H1 (cell line): ENCODE measurements around the gene DMRT1. TPM values are rescaled to one million over a fixed set of nuclear protein-coding genes. Genes with fewer than 3 reads are reported as not detected.

Experiments
- CTCF ChIA-PET: fragments of 300-600 bp; sonication (Branson Sonifier 250); formaldehyde crosslinking; loops from one replicate; lab custom pipeline; 2021; ENCODE audit not compliant: partially characterized antibody; lab: Charles Lee
- POLR2A ChIA-PET: fragments of 300-600 bp; sonication (Branson Sonifier 250); formaldehyde crosslinking; loops from one replicate; lab custom pipeline; 2021; ENCODE audit warnings: inconsistent platforms; ENCODE audit not compliant: partially characterized antibody; lab: Charles Lee
- DNase-seq, 2 experiments: peaks; one replicate each; pipeline versions ENCODE4 v3.0.0 to v3.0.0-alpha.2; 2010 to 2022; ENCODE audit warnings: low spot score in 2 of 2, low read depth in 1 of 2, mixed read lengths in 1 of 2
- FAIRE-seq: peaks from 2 replicates; lab custom pipeline; 2011; peaks lifted over from hg19 to GRCh38; lab: Jason Lieb, UNC
- H2AFZ ChIP-seq: 2 replicates; pipeline ENCODE4 v1.8.1; 2012; ENCODE audit warnings: low read length, inconsistent platforms
- H2AK5ac ChIP-seq: 2 replicates; pipeline ENCODE4 v1.6.1; 2013; ENCODE audit warnings: low read depth, low read length
- H2BK120ac ChIP-seq: replicated peaks from 2 replicates; pipeline ENCODE3; 2013; ENCODE audit warnings: low read depth, low read length, inconsistent platforms
- H2BK12ac ChIP-seq: 2 replicates; pipeline ENCODE4 v1.6.1; 2013; ENCODE audit warnings: low read depth, low read length
- H2BK15ac ChIP-seq: 2 replicates; pipeline ENCODE4 v1.6.1; 2013; ENCODE audit warnings: low read length
- H2BK20ac ChIP-seq: 2 replicates; pipeline ENCODE4 v1.6.1; 2013; ENCODE audit warnings: low read length
- H2BK5ac ChIP-seq: 2 replicates; pipeline ENCODE4 v1.6.1; 2013; ENCODE audit warnings: low read depth, low read length
- H3K14ac ChIP-seq: 2 replicates; pipeline ENCODE4 v1.6.1; 2013; ENCODE audit warnings: inconsistent platforms; ENCODE audit not compliant: insufficient read length
- H3K18ac ChIP-seq: 2 replicates; pipeline ENCODE4 v1.6.1; 2013; ENCODE audit warnings: low read length; ENCODE audit errors: extremely low read depth
- H3K23ac ChIP-seq: 2 replicates; pipeline ENCODE4 v1.6.1; 2013; ENCODE audit warnings: inconsistent platforms; ENCODE audit not compliant: insufficient read length
- H3K23me2 ChIP-seq: 2 replicates; pipeline ENCODE4 v1.6.1; 2013; ENCODE audit warnings: low read depth, low read length
- H3K27ac ChIP-seq: 2 replicates; pipeline ENCODE4 v1.6.1; 2011; ENCODE audit warnings: low read depth, low read length, inconsistent platforms
- H3K27me3 ChIP-seq, 4 experiments: replicated peaks in 1 of 4; 1 replicate in 1 of 4; 2 replicates in 3 of 4; pipeline versions ENCODE4 v1.6.1 to v1.8.1; 2011 to 2013; ENCODE audit warnings: low read length in 3 of 4, mild to moderate bottlenecking in 3 of 4, inconsistent platforms in 2 of 4, mixed read lengths in 2 of 4, moderate library complexity in 1 of 4; ENCODE audit not compliant: control insufficient read depth in 3 of 4, insufficient read depth in 3 of 4; ENCODE audit errors: extremely low read depth in 1 of 4
- H3K36me3 ChIP-seq, 4 experiments: 2 replicates each; pipeline versions ENCODE4 v1.6.1 to v1.8.1; 2011 to 2013; ENCODE audit warnings: mild to moderate bottlenecking in 4 of 4, low read length in 3 of 4, moderate library complexity in 2 of 4, control low read depth in 1 of 4, inconsistent platforms in 1 of 4; ENCODE audit not compliant: insufficient read depth in 4 of 4, control insufficient read depth in 2 of 4
- H3K4ac ChIP-seq: replicated peaks from 2 replicates; pipeline ENCODE3; 2013; ENCODE audit warnings: low read length, low read depth, mixed read lengths, inconsistent platforms; ENCODE audit not compliant: insufficient read length
- H3K4me1 ChIP-seq, 4 experiments: replicated peaks in 1 of 4; 1 replicate in 1 of 4; 2 replicates in 3 of 4; pipeline versions ENCODE4 v1.6.1 to v1.8.1; 2011 to 2013; ENCODE audit warnings: low read length in 3 of 4, inconsistent platforms in 2 of 4, mixed read lengths in 1 of 4; ENCODE audit not compliant: insufficient read depth in 4 of 4, control insufficient read depth in 3 of 4
- H3K4me2 ChIP-seq, 2 experiments: 2 replicates each; pipeline versions ENCODE4 v1.6.1 to v1.8.1; 2011 to 2013; ENCODE audit warnings: low read depth in 2 of 2, low read length in 2 of 2, control low read depth in 1 of 2, inconsistent platforms in 1 of 2, mild to moderate bottlenecking in 1 of 2; ENCODE audit not compliant: insufficient read depth in 1 of 2
- H3K4me3 ChIP-seq, 4 experiments: fragments of 200-600, 300-600 bp in 1 of 4; sonication (generic), shearing (Covaris generic), sonication (Bioruptor Twin) in 1 of 4; 2 replicates each; pipeline versions ENCODE4 v1.5.1 to v1.8.1; 2011 to 2016; ENCODE audit warnings: low read length in 4 of 4, low read depth in 3 of 4, control low read depth in 2 of 4, inconsistent platforms in 2 of 4, mild to moderate bottlenecking in 2 of 4, mixed read lengths in 1 of 4, moderate library complexity in 1 of 4; ENCODE audit not compliant: insufficient read depth in 2 of 4; ENCODE audit errors: extremely low read depth in 1 of 4
- H3K56ac ChIP-seq: replicated peaks from 2 replicates; pipeline ENCODE3; 2013; ENCODE audit warnings: low read depth, mild to moderate bottlenecking, mixed read lengths, low read length, inconsistent platforms; ENCODE audit not compliant: insufficient read length
- H3K79me1 ChIP-seq: 2 replicates; pipeline ENCODE4 v1.6.1; 2013; ENCODE audit warnings: low read depth, low read length, control low read depth
- H3K79me2 ChIP-seq, 2 experiments: 2 replicates each; pipeline versions ENCODE4 v1.6.1 to v1.8.1; 2012 to 2013; ENCODE audit warnings: low read length in 2 of 2, mild to moderate bottlenecking in 2 of 2, inconsistent platforms in 1 of 2; ENCODE audit not compliant: insufficient read depth in 2 of 2, control insufficient read depth in 1 of 2
- H3K9ac ChIP-seq, 4 experiments: replicated peaks in 1 of 4; 1 replicate in 1 of 4; 2 replicates in 3 of 4; pipeline versions ENCODE4 v1.6.1 to v1.8.1; 2011 to 2013; ENCODE audit warnings: low read depth in 3 of 4, low read length in 3 of 4, control low read depth in 2 of 4, mild to moderate bottlenecking in 2 of 4, moderate library complexity in 2 of 4, inconsistent platforms in 1 of 4; ENCODE audit errors: extremely low read depth in 1 of 4
- H3K9me3 ChIP-seq, 2 experiments: 2 replicates each; pipeline versions ENCODE4 v1.6.1 to v1.8.1; 2012 to 2013; ENCODE audit warnings: mild to moderate bottlenecking in 2 of 2, moderate library complexity in 2 of 2, control low read depth in 1 of 2, inconsistent platforms in 1 of 2, low read depth in 1 of 2, low read length in 1 of 2, mixed read lengths in 1 of 2; ENCODE audit not compliant: insufficient read depth in 2 of 2
- H4K20me1 ChIP-seq, 2 experiments: replicated peaks in 1 of 2; 2 replicates each; pipeline versions ENCODE3 to v1.8.1; 2011 to 2013; ENCODE audit warnings: inconsistent platforms in 2 of 2, low read length in 2 of 2, mild to moderate bottlenecking in 1 of 2; ENCODE audit not compliant: insufficient read depth in 2 of 2, control insufficient read depth in 1 of 2
- H4K5ac ChIP-seq: 2 replicates; pipeline ENCODE4 v1.6.1; 2013; ENCODE audit warnings: low read length, low read depth, mixed read lengths, inconsistent platforms; ENCODE audit not compliant: insufficient read length
- H4K8ac ChIP-seq: 2 replicates; pipeline ENCODE4 v1.8.0; 2013; ENCODE audit warnings: mild to moderate bottlenecking, moderate library complexity, low read length, inconsistent platforms; ENCODE audit not compliant: insufficient read depth; ENCODE audit errors: extremely low read depth
- H4K91ac ChIP-seq: replicated peaks from 2 replicates; pipeline ENCODE3; 2013; ENCODE audit warnings: low read length, mixed read lengths, inconsistent platforms; ENCODE audit not compliant: insufficient read length
- BACH1 ChIP-seq: IDR thresholded peaks from 2 replicates; pipeline ENCODE4 v1.6.1; 2012; ENCODE audit warnings: low read length, improper control_type of control experiment
- BCL11A ChIP-seq, 2 experiments: IDR thresholded peaks; one replicate each; pipeline ENCODE4 v1.6.1; 2011; ENCODE audit warnings: low read depth in 2 of 2, low read length in 2 of 2, mild to moderate bottlenecking in 2 of 2
- CHD1 ChIP-seq: IDR thresholded peaks from 2 replicates; pipeline ENCODE4 v1.6.1; 2012; ENCODE audit warnings: low read depth, low read length, improper control_type of control experiment
- EZH2 ChIP-seq: fragments of 200-600 bp; sonication (generic); IDR thresholded peaks from 2 replicates; pipeline ENCODE4 v1.7.1; 2012; ENCODE audit warnings: low read depth, mild to moderate bottlenecking, moderate library complexity, low read length, inconsistent platforms; ENCODE audit not compliant: severe bottlenecking
- HDAC6 ChIP-seq: IDR thresholded peaks from one replicate; pipeline ENCODE4 v1.7.1; 2012; ENCODE audit warnings: low read depth, mild to moderate bottlenecking, inconsistent platforms, low read length, moderate library complexity
- KDM1A ChIP-seq: fragments of 200-600, 300-600 bp; sonication (generic); IDR thresholded peaks from 2 replicates; pipeline ENCODE4 v1.7.1; 2016; ENCODE audit warnings: mild to moderate bottlenecking, low read length, borderline replicate concordance
- MAFK ChIP-seq: IDR thresholded peaks from 2 replicates; pipeline ENCODE4 v1.6.1; 2012; ENCODE audit warnings: low read depth, mild to moderate bottlenecking, improper control_type of control experiment, low read length
- NRF1 ChIP-seq: IDR thresholded peaks from 2 replicates; pipeline ENCODE4 v1.6.1; 2011; ENCODE audit warnings: mild to moderate bottlenecking, low read depth, low read length, improper control_type of control experiment
- RNF2 ChIP-seq: fragments of 200-900, 300-1000 bp; sonication (generic); IDR thresholded peaks from 2 replicates; pipeline ENCODE4 v1.7.1; 2016; ENCODE audit warnings: borderline replicate concordance, low read depth, mild to moderate bottlenecking, antibody characterized with exemption, low read length; ENCODE audit not compliant: poor library complexity, severe bottlenecking; ENCODE audit errors: missing control alignments
- SP2 ChIP-seq: IDR thresholded peaks from 2 replicates; pipeline ENCODE4 v1.6.1; 2012; ENCODE audit warnings: mild to moderate bottlenecking, low read length, inconsistent platforms
- SUZ12 ChIP-seq: fragments of 200-600 bp; sonication (generic); IDR thresholded peaks from 2 replicates; pipeline ENCODE4 v1.6.1; 2012; ENCODE audit warnings: mild to moderate bottlenecking, inconsistent platforms, low read length, moderate library complexity, mixed read lengths
- TAF1 ChIP-seq: IDR thresholded peaks from 2 replicates; pipeline ENCODE4 v1.6.1; 2011; ENCODE audit warnings: mild to moderate bottlenecking, low read depth, low read length
- TAF7 ChIP-seq: optimal IDR thresholded peaks from 2 replicates; pipeline ENCODE3; 2011; ENCODE audit warnings: low read depth, mild to moderate bottlenecking, inconsistent platforms, low read length, moderate library complexity, borderline replicate concordance
- WGBS, 2 experiments: shearing (Covaris generic) in 1 of 2; methylation state at CpG; one replicate each; pipeline versions ENCODE4 v1.1.6 to v1.1.7; 2013 to 2015; ENCODE audit warnings: low lambda C conversion rate in 2 of 2, mixed read lengths in 2 of 2, inconsistent platforms in 1 of 2, low coverage in 1 of 2, missing lambda C conversion rate in 1 of 2; ENCODE audit not compliant: insufficient replicate concordance in 2 of 2, insufficient coverage in 1 of 2, insufficient read length in 1 of 2; ENCODE audit errors: extremely low coverage in 1 of 2, missing lambda C conversion rate in 1 of 2; 5-methylcytosine and 5-hydroxymethylcytosine counted together
- polyA plus RNA-seq, 7 experiments: library from polyadenylated mRNA; depleted of rRNA in 3 of 7; stranded (reverse) in 5 of 7; unstranded in 2 of 7; fragments of >200 nt in 5 of 7; fragments of 200-250 nt in 2 of 7; gene quantifications; 1 replicate in 5 of 7; 2 replicates in 1 of 7; 4 replicates in 1 of 7; pipeline versions ENCODE4 v1.2.1 to v1.2.3, GENCODE V29; 2011 to 2013; ENCODE audit warnings: missing spikeins in 2 of 7, mixed read lengths in 2 of 7
- total RNA-seq: library from RNA; stranded (reverse); fragmentation: NEBNext Ultra II Directional; extraction: Animal tissue kit (Norgen Biotek cat#: 25700); gene quantifications from 2 replicates; pipeline ENCODE4 v1.2.1, GENCODE V29; 2021
- TF ChIP-seq, protein P1 (sequence below): IDR thresholded peaks from 2 replicates; pipeline ENCODE4 v1.6.1; 2011; ENCODE audit warnings: low read depth, mild to moderate bottlenecking, low read length; ENCODE audit not compliant: insufficient read depth

The DMRT1 gene
- total and polyA plus RNA-seq, 2 of the 8 experiments (the other 6 are each of a cell fraction or from before 2014, with no cell fraction given) = 0.15 TPM; not detected in 1

DNA sequence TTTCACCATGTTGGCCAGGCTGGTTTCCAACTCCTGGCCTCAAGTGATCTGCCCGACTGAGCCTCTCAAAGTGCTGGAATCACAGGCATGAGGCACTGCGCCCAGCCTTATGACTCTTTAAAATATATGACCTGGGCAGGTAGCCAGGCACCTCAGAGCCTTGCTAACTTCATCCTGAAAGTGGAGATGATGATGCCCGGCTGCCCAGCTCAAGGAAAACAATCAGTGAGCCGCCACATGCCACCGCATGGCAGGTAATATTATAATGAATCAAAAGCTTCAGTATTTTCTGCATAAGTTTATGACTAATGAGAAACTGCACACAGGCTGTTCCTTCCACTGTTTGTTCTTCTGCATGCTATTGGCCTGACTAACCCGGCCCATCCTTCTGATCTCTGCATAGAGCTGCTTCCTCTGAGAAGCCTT is 30.4 kb upstream of the DMRT1 start:
- Histone ChIP-seq H3K27me3 (no peaks in the 10 kb centered on the region), H3K14ac (no peak overlapping the region), H3K56ac (no peak overlapping the region), H3K4ac (no peak overlapping the region), H4K20me1 (no peaks in the 10 kb centered on the region), H3K23ac (no peak overlapping the region), H3K9me3 (no peaks in the 10 kb centered on the region), H3K79me2 (no peaks in the 10 kb centered on the region), H3K9ac (no peak overlapping the region), H2BK12ac (no peak overlapping the region), H4K91ac (no peak overlapping the region), H3K4me2 (no peak overlapping the region), H3K23me2 (peaks cover 6% of the 10 kb centered on the region), H2BK15ac (no peak overlapping the region), H4K5ac (no peak overlapping the region), H3K4me3 (no peak overlapping the region), H3K36me3 (no peaks in the 10 kb centered on the region), H2BK5ac (no peak overlapping the region), H3K79me1 (no peaks in the 10 kb centered on the region), H2AFZ (no peak overlapping the region), H2BK120ac (no peak overlapping the region), H3K4me1 (no peaks in the 10 kb centered on the region), H3K18ac (no peak overlapping the region), H2BK20ac (no peak overlapping the region), H3K27ac (no peak overlapping the region), H4K8ac (no peak overlapping the region), H2AK5ac (no peak overlapping the region)
- POLR2A ChIA-PET = no interaction called here
- CTCF ChIA-PET = interaction anchor here (0.5 to 2.9 kb wide), 10 partner anchors 10 to 462 kb away, joined by 3 to 8 read pairs (median 3); no protein-coding TSS in a partner anchor
- 91% methylated on average over 6 of the region's 6 CpGs; no CpG with 5 or more reads in 1 of the 2 experiments for WGBS, 2 experiments
- DNase-seq = no peak
- FAIRE-seq = no peak
- TF ChIP-seq NRF1 = no peak
- TF ChIP-seq TAF1 = no peak
- TF ChIP-seq CHD1 = no peak
- TF ChIP-seq, protein P1, sequence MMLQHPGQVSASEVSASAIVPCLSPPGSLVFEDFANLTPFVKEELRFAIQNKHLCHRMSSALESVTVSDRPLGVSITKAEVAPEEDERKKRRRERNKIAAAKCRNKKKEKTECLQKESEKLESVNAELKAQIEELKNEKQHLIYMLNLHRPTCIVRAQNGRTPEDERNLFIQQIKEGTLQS = no peak
- no peak for TF ChIP-seq MAFK
- no peak for TF ChIP-seq TAF7
- no peak for TF ChIP-seq BACH1
- no peak for TF ChIP-seq EZH2
- TF ChIP-seq HDAC6 = no peak
- no peak for TF ChIP-seq BCL11A (IDR thresholded peaks at IDR 0.05; ENCODE audit: low read depth in 2 of 2, low read length in 2 of 2)
- TF ChIP-seq SUZ12 = no peak
- TF ChIP-seq SP2 = no peak
- TF ChIP-seq KDM1A = no peak
- no peak for TF ChIP-seq RNF2
